HepG2 (cell line): ENCODE results near the gene MSL2. TPM values are rescaled to one million over a fixed set of nuclear protein-coding genes. Genes with fewer than 3 reads are reported as not detected.
A peak's percentile ranks its signal among the peaks of the same experiment; 100 is the strongest.

Experiments
- BRCA1 ChIP-seq: sonication (generic); formaldehyde crosslinking; IDR thresholded peaks from 2 replicates; pipeline ENCODE4 v1.4.0; 2020; ENCODE audit warnings: missing genetic modification reagents
- EEA1 ChIP-seq: sonication (generic); formaldehyde crosslinking; IDR thresholded peaks from 2 replicates; pipeline ENCODE4 v1.5.1; 2020; ENCODE audit warnings: mild to moderate bottlenecking, missing genetic modification reagents, borderline replicate concordance
- KDM4B ChIP-seq: sonication (generic); formaldehyde crosslinking; IDR thresholded peaks from 2 replicates; pipeline ENCODE4 v1.4.0; 2020; ENCODE audit warnings: missing genetic modification reagents
- KLF16 ChIP-seq, 2 experiments: sonication (generic) in 1 of 2; formaldehyde crosslinking in 1 of 2; IDR thresholded peaks; 2 replicates each; pipeline versions ENCODE4 v1.6.1 to v1.8.0; 2016 to 2023; ENCODE audit warnings: missing genetic modification reagents in 2 of 2, missing compliant biosample characterization in 1 of 2
- KMT2B ChIP-seq: IDR thresholded peaks from 2 replicates; pipeline ENCODE4 v1.6.1; 2016; ENCODE audit warnings: missing genetic modification reagents, missing compliant biosample characterization
- PHF21A ChIP-seq: sonication (generic); formaldehyde crosslinking; IDR thresholded peaks from 2 replicates; pipeline ENCODE4 v1.5.0; 2020; ENCODE audit warnings: mild to moderate bottlenecking, missing genetic modification reagents
- RNF2 ChIP-seq: fragments of 450-650 bp; conservative IDR thresholded peaks from 2 replicates; pipeline ENCODE4 v1.6.1; 2016; ENCODE audit warnings: low read depth
- SRSF4 ChIP-seq: fragments of 200-400 bp; formaldehyde crosslinking; IDR thresholded peaks from one replicate; pipeline ENCODE4 v1.6.1; 2018; ENCODE audit warnings: mild to moderate bottlenecking, low read depth, low read length, moderate library complexity; ENCODE audit not compliant: poor library complexity, severe bottlenecking
- ZIK1 ChIP-seq: sonication (generic); formaldehyde crosslinking; IDR thresholded peaks from 2 replicates; pipeline ENCODE4 v1.5.0; 2020; ENCODE audit warnings: mild to moderate bottlenecking, low read depth, missing genetic modification reagents, borderline replicate concordance
- ZNF205 ChIP-seq: IDR thresholded peaks from 2 replicates; pipeline ENCODE4 v1.6.1; 2018; ENCODE audit warnings: missing biosample characterization, missing genetic modification reagents
- ZNF644 ChIP-seq: IDR thresholded peaks from 2 replicates; pipeline ENCODE4 v1.6.1; 2016; ENCODE audit warnings: low read depth
- ZNF713 ChIP-seq: sonication (generic); formaldehyde crosslinking; IDR thresholded peaks from 2 replicates; pipeline ENCODE4 v1.4.0; 2020; ENCODE audit warnings: mild to moderate bottlenecking, missing genetic modification reagents
- ZNF720 ChIP-seq: sonication (generic); formaldehyde crosslinking; IDR thresholded peaks from 2 replicates; pipeline ENCODE4 v1.4.0; 2020; ENCODE audit warnings: missing genetic modification reagents
- ZSCAN12 ChIP-seq: sonication (generic); formaldehyde crosslinking; IDR thresholded peaks from 2 replicates; pipeline ENCODE4 v1.9.0; 2021; ENCODE audit warnings: mild to moderate bottlenecking, missing genetic modification reagents
- polyA plus RNA-seq, 8 experiments: library from polyadenylated mRNA; depleted of rRNA in 3 of 8; stranded (reverse) in 7 of 8; unstranded in 1 of 8; fragments of >200 nt; fragmentation: Illumina TruSeq in 4 of 8; extraction: Trizol in 4 of 8; gene quantifications; 2 replicates each; pipeline versions ENCODE4 v1.2.1 to v1.2.3, GENCODE V29; 2011 to 2016; ENCODE audit warnings: low read depth in 4 of 8, missing spikeins in 1 of 8, mixed read lengths in 1 of 8; ENCODE audit not compliant: insufficient read depth in 1 of 8
- total RNA-seq, 5 experiments: library from RNA; depleted of rRNA; stranded (reverse); fragments of >200 nt; fragmentation: Illumina TruSeq; extraction: Trizol; gene quantifications; 2 replicates each; pipeline ENCODE4 v1.2.3, GENCODE V29; 2016; ENCODE audit warnings: low read depth in 1 of 5
- TF ChIP-seq, protein P1 (sequence below): sonication (generic); formaldehyde crosslinking; IDR thresholded peaks from 2 replicates; pipeline ENCODE4 v1.5.1; 2020; ENCODE audit warnings: mild to moderate bottlenecking, missing genetic modification reagents, moderate library complexity
- TF ChIP-seq, protein P2 (sequence below): sonication (generic); formaldehyde crosslinking; IDR thresholded peaks from 2 replicates; pipeline ENCODE4 v1.5.0; 2020; ENCODE audit warnings: mild to moderate bottlenecking, missing genetic modification reagents
- TF ChIP-seq, protein P3 (sequence below): sonication (generic); formaldehyde crosslinking; IDR thresholded peaks from 2 replicates; pipeline ENCODE4 v1.8.0; 2022; ENCODE audit warnings: mild to moderate bottlenecking, missing genetic modification reagents
- TF ChIP-seq, protein P4 (sequence below): IDR thresholded peaks from 2 replicates; pipeline ENCODE4 v1.6.1; 2016; ENCODE audit warnings: missing compliant biosample characterization, missing genetic modification reagents, borderline replicate concordance
- TF ChIP-seq, protein P5 (sequence below): sonication (generic); formaldehyde crosslinking; IDR thresholded peaks from 2 replicates; pipeline ENCODE4 v1.4.0; 2020; ENCODE audit warnings: mild to moderate bottlenecking, missing genetic modification reagents

The MSL2 gene
- total and polyA plus RNA-seq, 2 of the 13 experiments (the other 11 are each of a cell fraction or from before 2014, with no cell fraction given), result 6.9 to 11.7 TPM

DNA sequence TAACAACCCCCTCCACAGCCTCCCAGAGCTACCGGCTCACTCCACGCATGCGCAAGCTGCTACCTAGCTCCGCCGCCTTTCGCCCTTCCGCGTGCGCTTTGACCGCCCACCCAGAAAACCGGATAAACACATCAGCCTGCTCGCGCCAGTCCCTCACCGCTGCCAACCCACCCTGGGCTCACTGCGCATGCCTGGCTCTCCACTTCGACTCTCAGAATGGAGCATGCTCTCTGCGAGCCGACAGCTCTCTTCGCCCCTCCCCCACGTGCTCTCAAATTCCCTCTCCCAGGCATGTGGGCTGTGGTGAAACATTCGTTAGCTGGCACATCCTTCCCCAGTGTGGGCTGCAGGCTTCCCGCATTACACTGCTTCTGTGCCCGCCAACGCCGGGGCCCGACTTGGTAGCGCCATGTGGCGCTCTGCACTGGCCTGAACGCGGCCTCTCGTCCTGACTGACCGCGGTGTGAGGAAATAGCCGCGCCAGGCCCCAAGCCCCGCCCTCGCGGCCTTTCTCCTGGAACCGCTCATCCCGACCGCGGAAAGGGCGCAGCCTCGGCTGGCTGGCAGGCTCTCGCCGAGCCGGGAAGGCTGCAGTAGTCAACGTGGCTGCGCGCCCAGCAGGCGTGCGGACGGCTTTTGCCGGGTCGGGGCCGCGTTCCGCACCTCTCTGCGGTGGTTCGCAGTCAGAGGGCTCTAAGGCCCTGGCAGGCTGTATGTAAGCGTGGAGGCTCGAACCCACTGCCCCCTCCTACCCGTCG, 445 bp upstream of the MSL2 start (continued):
- TF ChIP-seq KMT2B (CRISPR knock-in tag) (peak; percentile 82; the same call in 1 of the 2 replicates), ZNF713 (CRISPR knock-in tag) (no peak), KLF16 (CRISPR knock-in tag; IDR thresholded peaks at IDR 0.05) (peak; percentile 29 to 84; a peak in 1 of 4 replicates), EEA1 (CRISPR knock-in tag) (peak; percentile 92; the same call in 1 of the 2 replicates), KDM4B (CRISPR knock-in tag) (peak; percentile 93), PHF21A (CRISPR knock-in tag) (peak; percentile 94), ZSCAN12 (peak; percentile 91; the same call in 1 of the 2 replicates), BRCA1 (CRISPR knock-in tag) (peak; percentile 99), ZNF720 (CRISPR knock-in tag) (no peak), ZNF644 (CRISPR knock-in tag) (no peak), SRSF4 (no peak), ZIK1 (peak; percentile 99), ZNF205 (CRISPR knock-in tag) (peak; percentile 57), RNF2 (peak; percentile 99)
- TF ChIP-seq, protein P1, sequence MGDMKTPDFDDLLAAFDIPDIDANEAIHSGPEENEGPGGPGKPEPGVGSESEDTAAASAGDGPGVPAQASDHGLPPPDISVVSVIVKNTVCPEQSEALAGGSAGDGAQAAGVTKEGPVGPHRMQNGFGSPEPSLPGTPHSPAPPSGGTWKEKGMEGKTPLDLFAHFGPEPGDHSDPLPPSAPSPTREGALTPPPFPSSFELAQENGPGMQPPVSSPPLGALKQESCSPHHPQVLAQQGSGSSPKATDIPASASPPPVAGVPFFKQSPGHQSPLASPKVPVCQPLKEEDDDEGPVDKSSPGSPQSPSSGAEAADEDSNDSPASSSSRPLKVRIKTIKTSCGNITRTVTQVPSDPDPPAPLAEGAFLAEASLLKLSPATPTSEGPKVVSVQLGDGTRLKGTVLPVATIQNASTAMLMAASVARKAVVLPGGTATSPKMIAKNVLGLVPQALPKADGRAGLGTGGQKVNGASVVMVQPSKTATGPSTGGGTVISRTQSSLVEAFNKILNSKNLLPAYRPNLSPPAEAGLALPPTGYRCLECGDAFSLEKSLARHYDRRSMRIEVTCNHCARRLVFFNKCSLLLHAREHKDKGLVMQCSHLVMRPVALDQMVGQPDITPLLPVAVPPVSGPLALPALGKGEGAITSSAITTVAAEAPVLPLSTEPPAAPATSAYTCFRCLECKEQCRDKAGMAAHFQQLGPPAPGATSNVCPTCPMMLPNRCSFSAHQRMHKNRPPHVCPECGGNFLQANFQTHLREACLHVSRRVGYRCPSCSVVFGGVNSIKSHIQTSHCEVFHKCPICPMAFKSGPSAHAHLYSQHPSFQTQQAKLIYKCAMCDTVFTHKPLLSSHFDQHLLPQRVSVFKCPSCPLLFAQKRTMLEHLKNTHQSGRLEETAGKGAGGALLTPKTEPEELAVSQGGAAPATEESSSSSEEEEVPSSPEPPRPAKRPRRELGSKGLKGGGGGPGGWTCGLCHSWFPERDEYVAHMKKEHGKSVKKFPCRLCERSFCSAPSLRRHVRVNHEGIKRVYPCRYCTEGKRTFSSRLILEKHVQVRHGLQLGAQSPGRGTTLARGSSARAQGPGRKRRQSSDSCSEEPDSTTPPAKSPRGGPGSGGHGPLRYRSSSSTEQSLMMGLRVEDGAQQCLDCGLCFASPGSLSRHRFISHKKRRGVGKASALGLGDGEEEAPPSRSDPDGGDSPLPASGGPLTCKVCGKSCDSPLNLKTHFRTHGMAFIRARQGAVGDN (CRISPR knock-in tag), result peak; percentile 99
- TF ChIP-seq, protein P2, sequence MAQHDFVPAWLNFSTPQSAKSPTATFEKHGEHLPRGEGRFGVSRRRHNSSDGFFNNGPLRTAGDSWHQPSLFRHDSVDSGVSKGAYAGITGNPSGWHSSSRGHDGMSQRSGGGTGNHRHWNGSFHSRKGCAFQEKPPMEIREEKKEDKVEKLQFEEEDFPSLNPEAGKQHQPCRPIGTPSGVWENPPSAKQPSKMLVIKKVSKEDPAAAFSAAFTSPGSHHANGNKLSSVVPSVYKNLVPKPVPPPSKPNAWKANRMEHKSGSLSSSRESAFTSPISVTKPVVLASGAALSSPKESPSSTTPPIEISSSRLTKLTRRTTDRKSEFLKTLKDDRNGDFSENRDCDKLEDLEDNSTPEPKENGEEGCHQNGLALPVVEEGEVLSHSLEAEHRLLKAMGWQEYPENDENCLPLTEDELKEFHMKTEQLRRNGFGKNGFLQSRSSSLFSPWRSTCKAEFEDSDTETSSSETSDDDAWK, result no peak
- TF ChIP-seq, protein P3, sequence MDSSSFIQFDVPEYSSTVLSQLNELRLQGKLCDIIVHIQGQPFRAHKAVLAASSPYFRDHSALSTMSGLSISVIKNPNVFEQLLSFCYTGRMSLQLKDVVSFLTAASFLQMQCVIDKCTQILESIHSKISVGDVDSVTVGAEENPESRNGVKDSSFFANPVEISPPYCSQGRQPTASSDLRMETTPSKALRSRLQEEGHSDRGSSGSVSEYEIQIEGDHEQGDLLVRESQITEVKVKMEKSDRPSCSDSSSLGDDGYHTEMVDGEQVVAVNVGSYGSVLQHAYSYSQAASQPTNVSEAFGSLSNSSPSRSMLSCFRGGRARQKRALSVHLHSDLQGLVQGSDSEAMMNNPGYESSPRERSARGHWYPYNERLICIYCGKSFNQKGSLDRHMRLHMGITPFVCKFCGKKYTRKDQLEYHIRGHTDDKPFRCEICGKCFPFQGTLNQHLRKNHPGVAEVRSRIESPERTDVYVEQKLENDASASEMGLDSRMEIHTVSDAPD (CRISPR knock-in tag), result peak; percentile 94
- TF ChIP-seq, protein P4, sequence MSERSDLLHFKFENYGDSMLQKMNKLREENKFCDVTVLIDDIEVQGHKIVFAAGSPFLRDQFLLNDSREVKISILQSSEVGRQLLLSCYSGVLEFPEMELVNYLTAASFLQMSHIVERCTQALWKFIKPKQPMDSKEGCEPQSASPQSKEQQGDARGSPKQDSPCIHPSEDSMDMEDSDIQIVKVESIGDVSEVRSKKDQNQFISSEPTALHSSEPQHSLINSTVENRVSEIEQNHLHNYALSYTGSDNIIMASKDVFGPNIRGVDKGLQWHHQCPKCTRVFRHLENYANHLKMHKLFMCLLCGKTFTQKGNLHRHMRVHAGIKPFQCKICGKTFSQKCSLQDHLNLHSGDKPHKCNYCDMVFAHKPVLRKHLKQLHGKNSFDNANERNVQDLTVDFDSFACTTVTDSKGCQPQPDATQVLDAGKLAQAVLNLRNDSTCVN (CRISPR knock-in tag), result peak; percentile 51
- TF ChIP-seq, protein P5, sequence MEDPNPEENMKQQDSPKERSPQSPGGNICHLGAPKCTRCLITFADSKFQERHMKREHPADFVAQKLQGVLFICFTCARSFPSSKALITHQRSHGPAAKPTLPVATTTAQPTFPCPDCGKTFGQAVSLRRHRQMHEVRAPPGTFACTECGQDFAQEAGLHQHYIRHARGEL (CRISPR knock-in tag), result peak; percentile 97
